GM18511 (cell line): Measurements from ENCODE around the gene PIK3CB.
"Not testable (repeated sequence)": the region's sequence is repeated elsewhere in the genome, so short reads cannot be mapped to it uniquely, and the experiment has no call there.

ENCODE experiments used
- ATAC-seq: cut with Tn5 transposase; IDR thresholded peaks from one replicate; pipeline ENCODE4 v1.9.1; 2021; ENCODE audit warnings: mild to moderate bottlenecking, moderate library complexity; ENCODE audit not compliant: unreplicated experiment

Gene PIK3CB

DNA sequence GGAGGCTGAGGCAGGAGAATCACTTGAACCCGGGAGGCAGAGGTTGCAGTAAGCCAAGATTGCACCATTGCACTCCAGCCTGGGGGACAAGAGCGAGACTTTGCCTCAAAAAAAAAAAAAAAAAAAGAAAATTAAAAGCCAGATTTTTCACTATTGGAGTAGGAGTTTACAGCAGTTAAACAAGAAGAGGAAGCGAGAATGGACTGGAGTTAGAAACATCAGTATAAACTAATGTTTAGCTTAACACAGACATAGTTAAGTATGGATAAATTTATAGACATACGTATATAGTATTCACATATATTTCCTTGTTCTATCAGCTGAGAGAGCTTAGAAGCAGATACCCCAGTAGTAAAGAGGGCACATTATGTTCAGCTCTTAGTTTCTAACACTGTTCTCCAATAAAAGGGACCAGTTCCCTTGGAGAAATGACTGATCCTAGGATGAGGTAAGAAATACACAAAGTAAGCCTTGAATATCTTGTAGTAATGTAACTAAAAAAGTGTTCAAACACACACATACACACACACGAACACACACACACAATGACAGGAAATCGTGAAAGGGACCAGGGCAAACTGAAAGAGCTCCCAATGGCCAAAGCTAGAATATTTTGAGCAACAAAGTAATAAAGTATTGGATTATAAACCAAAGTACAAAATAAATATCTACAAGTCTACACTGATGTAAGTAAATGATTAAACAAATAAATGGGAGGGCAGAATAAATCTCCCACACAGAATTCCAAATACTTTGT, 25.1 kb downstream of the PIK3CB start:
- ATAC-seq = no peak

DNA sequence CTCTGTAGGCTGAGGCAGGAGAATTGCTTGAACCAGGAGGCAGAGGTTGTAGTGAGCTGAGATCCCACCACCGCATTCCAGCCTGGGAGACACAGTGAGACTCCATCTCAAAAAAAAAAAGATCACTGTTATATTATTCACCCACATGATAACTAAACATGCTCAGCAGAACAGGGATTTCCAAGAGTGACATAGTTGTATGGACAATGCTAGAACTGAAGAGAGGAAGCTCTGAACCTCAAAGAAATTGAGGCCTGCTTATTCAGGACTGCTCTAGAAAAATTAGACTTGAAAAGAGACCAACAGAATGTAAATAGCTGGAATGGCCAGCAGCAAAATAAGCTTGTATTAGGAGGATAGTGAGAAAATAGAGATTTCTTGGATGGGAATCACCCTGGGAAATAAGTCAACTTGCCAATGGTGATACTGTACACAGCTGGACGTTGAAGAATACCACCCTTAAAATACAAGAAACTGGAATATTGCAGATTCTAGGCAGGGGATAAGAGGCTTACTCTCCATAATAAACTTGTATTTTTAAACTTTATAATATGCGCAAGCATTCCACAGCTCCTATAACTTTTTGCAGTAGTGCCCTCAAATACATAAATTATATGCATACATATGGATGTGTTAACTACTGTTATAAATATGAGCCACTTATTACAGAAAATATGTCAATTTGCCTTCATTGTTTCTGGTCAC, 28.2 kb downstream of the PIK3CB start:
- no peak for ATAC-seq

DNA sequence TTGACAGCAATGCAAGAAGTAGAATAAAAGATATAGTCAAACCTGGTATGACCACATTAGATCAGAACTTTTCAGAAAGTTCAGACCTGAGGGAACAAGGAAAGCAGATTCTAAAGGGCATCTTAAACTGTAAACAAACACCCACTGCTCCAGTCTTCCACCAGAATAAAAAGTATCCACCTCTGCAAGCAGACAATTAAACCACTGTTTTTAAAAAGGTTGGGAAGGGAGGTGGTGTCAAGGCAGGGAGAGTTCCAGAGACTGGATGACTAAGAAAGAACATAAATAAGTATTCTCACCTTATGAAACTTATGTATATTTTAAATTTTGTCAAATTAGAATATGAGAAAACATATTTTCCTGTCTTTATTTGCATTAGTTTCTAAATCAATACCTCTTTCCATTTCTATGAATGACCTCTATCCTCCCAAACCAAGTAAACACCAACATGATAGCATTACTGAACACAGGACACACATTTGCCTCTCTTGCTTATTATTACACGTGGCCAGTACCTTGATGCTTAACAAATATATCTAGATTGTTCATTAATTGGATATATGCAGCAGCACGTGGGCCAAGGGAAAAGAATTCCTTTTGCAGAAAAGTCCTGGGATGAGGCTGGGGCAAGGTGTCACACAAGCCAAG, 31.6 kb downstream of the PIK3CB start:
- no peak for ATAC-seq

GRCh38 chr3:138802223-138802622, 32.5 kb downstream of the PIK3CB start:
- ATAC-seq = not testable (repeated sequence)

DNA sequence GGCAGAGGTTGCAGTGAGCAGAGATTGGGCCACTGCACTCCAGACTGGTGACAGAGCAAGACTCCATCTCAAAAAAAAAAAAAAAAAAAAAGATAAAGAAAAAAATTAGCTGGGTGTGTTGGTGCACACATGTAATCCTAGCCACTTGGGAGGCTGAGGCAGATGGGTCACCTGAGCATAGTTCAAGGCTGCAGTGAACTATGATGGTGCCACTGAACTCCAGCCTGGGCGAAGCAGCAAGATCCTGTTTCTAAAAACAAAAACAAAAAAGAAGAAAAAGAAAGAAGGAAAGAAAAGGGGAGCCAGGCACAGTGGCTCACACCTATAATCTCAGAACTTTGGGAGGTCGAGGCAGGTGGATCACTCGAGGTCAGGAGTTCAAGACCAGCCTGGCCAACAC, 32.9 kb downstream of the PIK3CB start:
- ATAC-seq = no peak

DNA sequence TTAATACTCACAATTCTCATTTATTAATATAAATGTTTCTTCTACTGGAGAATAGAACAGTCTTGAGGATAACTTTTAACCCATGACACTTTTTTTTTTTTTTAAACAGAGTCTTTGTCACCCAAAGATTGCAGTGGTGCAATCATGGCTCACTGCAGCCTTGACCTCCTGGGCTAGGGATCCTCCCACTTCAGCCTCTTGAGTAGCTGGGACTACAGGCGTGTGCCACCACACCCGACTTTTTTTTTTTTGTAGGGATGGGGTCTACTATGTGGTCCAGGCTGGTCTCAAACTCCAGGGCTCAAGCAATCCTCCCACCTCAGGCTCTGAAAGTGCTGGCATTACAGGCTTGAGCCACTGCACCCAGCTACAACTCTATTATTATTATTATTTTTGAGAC, 34.5 kb downstream of the PIK3CB start:
- ATAC-seq = no peak

DNA sequence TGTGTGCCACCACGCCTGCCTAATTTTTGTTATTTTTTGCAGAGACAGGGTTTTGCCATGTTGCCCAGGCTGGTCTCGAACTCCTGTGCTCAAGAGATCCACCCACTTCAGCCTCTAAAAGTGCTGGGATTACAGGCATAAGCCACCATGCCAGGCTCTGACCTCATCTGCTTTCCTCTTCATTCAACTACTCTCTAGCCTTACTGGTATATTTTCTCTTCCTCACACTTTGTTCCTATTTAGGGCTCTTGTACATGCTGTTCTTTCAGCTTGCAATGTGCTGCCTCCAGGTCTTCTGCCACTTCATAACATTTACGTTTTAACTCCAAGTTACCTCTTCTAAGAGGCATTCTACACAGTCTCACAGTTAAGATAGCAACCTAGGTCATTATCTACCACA, 34.9 kb downstream of the PIK3CB start:
- ATAC-seq = no peak

DNA sequence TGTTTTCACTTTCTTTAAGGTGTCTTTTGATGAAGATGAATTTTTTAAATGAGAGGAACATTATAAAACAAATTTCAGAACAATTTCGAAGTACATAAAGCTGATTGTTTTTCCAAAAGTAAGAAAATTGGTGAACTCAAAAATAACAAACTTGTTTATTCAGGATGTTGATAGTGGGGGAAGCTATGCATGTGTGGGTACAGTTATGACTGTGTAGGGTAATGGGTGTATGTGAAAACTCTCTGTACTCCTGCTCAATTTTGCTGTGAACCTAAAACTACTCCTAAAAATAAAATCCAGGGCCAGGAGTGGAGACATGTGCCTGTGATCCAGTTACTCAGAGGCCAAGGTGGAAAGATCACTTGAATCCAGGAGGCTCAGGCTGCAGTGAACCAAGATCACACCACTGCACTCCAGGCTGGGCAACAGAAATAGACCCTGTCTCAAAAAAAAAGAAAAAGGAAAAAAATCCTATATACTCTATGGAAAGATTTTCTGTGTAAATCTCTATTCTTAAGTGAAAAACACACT, 37.2 kb downstream of the PIK3CB start:
- no peak for ATAC-seq

GRCh38 chr3:138796761-138797160, 38.0 kb downstream of the PIK3CB start:
- ATAC-seq = no peak

GRCh38 chr3:138786788-138787271, 47.9 kb downstream of the PIK3CB start:
- ATAC-seq = no peak

GRCh38 chr3:138785951-138786350, 48.8 kb downstream of the PIK3CB start:
- no peak for ATAC-seq

- not testable (repeated sequence) for ATAC-seq
These were observed 49.3 kb downstream of the PIK3CB start for GRCh38 chr3:138785362-138785857.

GRCh38 chr3:138782755-138783154, 52.0 kb downstream of the PIK3CB start:
- no peak for ATAC-seq

DNA sequence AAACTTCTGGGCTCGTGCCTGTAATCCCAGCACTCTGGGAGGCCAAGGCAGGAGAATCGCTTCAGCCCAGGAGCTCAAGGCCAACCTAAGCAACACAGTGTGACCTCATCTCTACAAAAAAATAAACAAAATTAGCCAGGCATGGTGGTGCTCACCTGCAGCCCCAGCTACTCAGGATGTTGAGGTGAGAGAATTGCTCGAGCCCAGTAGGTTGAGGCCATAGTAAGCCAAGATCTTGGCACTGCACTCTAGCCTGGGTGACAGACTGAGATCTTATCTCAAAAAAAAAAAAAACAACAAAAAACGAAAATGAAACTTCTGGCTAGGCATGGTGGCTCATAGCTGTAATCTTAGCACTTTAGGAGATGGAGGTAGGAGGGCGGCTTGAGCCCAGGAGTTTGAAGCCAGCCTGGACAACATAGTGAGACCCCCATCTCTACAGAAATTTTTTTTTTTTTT, 53.7 kb downstream of the PIK3CB start:
- ATAC-seq = peak; percentile 74

DNA sequence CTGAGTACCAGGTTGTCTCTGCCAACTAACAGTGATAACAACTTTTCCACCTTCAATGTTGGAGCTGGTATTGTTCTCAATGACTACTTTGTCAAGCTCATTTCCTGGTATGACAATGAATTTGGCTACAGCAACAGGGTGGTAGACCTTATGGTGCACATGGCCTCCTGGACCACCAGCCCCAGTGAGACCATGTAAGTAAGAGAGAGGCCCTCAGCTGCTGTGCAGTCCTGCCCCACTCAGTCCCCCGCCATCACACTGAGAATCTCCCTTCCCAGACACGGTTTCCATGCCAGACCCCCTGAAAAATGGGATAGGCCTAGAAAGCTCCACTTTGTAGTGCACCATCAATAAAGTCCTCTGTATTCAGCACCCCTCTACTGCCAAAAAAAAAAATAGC, 56.1 kb downstream of the PIK3CB start:
- ATAC-seq = no peak

- ATAC-seq = no peak
These were observed 57.8 kb downstream of the PIK3CB start for GRCh38 chr3:138776961-138777360.

GRCh38 chr3:138775254-138775595, 59.5 kb downstream of the PIK3CB start:
- no peak for ATAC-seq

- ATAC-seq = peak; percentile 81
These were observed 60.0 kb downstream of the PIK3CB start for GRCh38 chr3:138774529-138775253.

- ATAC-seq = no peak
These were observed 63.1 kb downstream of the PIK3CB start for GRCh38 chr3:138771585-138771984.

DNA sequence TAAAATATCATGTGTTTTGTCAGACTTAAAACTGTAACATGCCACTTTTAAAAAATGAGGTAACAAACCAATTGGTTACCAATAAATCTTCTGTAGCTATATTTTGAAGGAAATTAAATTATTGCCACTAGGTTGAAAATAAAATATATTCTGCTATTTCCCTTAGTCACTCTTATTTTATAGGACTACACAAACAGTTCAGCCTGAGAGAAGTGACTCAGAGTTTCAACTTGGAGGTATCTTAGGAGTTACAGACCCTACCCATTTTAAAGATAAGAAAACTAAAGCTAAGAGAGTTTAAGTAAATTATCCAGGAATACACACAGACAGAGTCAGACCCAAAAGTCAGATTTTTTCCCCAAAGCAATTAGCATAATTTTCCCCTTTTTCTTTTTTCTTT, 65.1 kb downstream of the PIK3CB start:
- ATAC-seq = no peak

DNA sequence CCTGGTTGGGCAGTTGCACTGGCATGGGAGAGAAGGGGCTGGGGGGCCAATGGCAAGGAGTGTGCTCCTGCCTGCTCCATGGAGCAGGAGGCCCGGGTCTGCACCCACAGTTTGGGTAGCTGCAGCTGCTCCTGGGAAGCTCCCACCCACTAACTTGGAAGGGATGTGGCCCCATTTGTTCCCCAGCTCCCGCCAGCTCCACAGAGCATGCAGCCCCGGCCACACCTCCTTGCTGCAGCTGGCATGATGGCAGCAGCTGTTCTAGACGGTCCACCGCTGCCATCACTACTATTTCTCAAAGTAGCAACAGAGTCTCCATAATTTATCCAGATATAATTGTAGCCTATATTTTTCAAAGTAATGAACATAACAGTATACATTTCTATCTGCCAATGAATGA, 65.8 kb downstream of the PIK3CB start:
- ATAC-seq = no peak
